Colonic mucosa (tissue), 4 donors: ENCODE measurements around the gene LRRC26. TPM values are rescaled to one million over a fixed set of nuclear protein-coding genes. Genes with fewer than 3 reads are reported as not detected.

Source experiments
- DNase-seq: peaks from one replicate; pipeline ENCODE4 v3.0.0-alpha.2; 2020
- H3K27ac ChIP-seq: fragments of 200-600 bp; one replicate; pipeline ENCODE4 v1.8.0; 2021
- H3K27me3 ChIP-seq: fragments of 200-600 bp; one replicate; pipeline ENCODE4 v1.8.0; 2021
- H3K36me3 ChIP-seq: fragments of 200-600 bp; one replicate; pipeline ENCODE4 v1.8.0; 2021
- H3K4me1 ChIP-seq: fragments of 200-600 bp; one replicate; pipeline ENCODE4 v1.8.0; 2021; ENCODE audit warnings: mild to moderate bottlenecking
- H3K4me3 ChIP-seq: fragments of 200-600 bp; one replicate; pipeline ENCODE4 v1.8.0; 2021
- H3K9ac ChIP-seq, 2 donors: one replicate each; pipeline ENCODE4 v1.7.0; 2013; ENCODE audit warnings: control low read depth in 2 of 2, low read depth in 2 of 2, low read length in 2 of 2
- H3K9me3 ChIP-seq: fragments of 200-600 bp; one replicate; pipeline ENCODE4 v1.8.0; 2021
- intact Hi-C: fragments of 100-400 bp; cut with DNase I; formaldehyde crosslinking; loops from one replicate; pipeline ENCODE4 v1.14.1; 2022
- total RNA-seq, 2 donors: library from RNA; stranded (reverse); fragmentation: NEBNext Ultra II Directional in 1 of 2; extraction: Animal tissue kit (Norgen Biotek cat#: 25700) in 1 of 2; gene quantifications; one replicate each; pipeline ENCODE4 v1.2.1, GENCODE V29; 2021
- TF ChIP-seq, protein P1 (sequence below): fragments of 200-600 bp; IDR thresholded peaks from one replicate; pipeline ENCODE4 v1.8.0; 2022; ENCODE audit warnings: antibody characterized with exemption, mild to moderate bottlenecking
- donor health status: healthy.
- donor health status: DM: no; HTN: no; CAD: no.
- donor health status: DM: no; HTN: no; CAD: no.

The LRRC26 gene
- total RNA-seq, 2 donors from 2014 or later, result 64.6 to 95.8 TPM

DNA sequence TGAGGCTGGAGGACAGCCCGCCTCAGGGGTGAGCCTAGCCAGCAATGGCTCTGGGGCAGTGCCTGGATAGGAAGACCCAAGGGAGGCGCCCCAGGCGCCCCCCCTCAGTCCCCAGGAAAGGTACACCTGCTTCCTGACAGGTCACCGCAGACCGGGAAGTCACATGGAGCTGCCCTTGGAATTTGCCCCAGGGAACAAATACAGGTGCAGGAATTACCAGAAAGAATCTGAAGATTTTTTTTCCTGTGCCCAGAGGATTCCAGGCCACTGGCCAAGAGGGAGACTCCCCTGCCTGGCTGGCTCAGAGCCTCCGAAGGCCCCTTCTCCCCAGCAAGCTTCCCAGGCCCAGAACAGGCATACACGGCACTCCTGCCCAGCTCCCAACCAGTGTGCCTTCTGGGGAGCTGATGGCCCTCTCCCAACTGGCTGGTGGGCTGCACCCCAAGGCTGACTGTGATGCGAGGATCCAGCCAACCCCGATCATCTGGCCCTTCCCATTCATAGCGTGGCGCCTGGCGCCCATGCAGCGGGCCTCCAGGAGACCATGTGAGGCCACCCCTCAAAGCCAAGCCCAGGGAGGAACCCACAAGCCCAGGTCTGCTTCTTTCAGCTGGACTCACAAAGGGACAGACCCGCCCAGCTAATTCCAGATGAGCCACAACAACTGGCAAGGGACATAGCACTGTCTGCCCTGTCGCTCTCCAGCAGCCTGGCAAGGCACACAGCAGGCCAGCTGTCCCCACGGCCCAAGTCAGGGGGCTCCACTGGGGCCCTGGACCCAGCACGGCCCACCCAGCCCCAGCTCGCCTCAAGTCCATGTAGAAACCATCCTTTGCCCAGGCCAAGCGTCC, 28.4 kb upstream of the LRRC26 start:
- peak; percentile 91 for DNase-seq
- Histone ChIP-seq H3K27ac (peak overlapping the region; percentile 90), H3K4me1 (peaks cover 33% of the 10 kb centered on the region), H3K27me3 (no peaks in the 10 kb centered on the region), H3K36me3 (no peaks in the 10 kb centered on the region), H3K9ac (peak overlapping the region; percentile 87 to 92), H3K9me3 (no peaks in the 10 kb centered on the region), H3K4me3 (peak overlapping the region; percentile 50)
- intact Hi-C loops, result no loop called here
- TF ChIP-seq, protein P1, sequence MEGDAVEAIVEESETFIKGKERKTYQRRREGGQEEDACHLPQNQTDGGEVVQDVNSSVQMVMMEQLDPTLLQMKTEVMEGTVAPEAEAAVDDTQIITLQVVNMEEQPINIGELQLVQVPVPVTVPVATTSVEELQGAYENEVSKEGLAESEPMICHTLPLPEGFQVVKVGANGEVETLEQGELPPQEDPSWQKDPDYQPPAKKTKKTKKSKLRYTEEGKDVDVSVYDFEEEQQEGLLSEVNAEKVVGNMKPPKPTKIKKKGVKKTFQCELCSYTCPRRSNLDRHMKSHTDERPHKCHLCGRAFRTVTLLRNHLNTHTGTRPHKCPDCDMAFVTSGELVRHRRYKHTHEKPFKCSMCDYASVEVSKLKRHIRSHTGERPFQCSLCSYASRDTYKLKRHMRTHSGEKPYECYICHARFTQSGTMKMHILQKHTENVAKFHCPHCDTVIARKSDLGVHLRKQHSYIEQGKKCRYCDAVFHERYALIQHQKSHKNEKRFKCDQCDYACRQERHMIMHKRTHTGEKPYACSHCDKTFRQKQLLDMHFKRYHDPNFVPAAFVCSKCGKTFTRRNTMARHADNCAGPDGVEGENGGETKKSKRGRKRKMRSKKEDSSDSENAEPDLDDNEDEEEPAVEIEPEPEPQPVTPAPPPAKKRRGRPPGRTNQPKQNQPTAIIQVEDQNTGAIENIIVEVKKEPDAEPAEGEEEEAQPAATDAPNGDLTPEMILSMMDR, result no peak

DNA sequence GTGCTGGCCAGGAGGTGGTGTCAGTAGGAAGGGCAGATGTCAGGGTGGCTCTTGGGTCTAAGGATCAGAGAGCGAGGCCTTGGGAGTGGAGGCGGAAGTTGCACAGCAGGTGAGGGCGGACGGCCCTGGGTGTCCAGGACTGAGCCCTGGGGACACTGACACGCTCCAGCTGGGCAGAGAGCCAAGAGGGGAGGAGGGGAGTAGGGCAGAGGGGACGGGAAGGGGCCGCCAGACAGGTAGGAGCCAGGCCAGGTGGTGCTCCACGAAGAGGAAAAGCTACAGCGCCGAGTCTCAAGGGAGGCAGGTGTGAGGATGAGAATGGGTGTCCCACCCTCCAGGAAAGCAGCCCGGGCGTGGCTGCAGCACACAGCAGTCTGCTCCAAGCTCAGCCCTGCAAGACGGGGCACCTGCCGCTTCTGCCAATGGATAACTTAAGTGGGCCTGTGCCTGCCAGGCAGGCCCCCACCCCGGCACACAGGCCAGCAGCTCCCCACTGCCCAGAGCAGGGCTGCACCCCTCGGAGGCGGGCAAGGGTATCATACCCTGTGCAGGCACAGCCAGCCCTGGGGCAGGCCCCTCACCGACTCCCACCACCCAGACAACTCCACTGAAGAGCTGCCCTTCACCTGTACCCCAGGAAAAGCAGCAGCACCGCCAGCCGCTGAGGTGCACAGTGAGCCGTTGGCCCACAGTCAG, 25.8 kb upstream of the LRRC26 start:
- H3K4me1 ChIP-seq, result peaks cover 29% of the 10 kb centered on the region
- intact Hi-C loops, result no loop called here
- H3K4me3 ChIP-seq, result peak overlapping the region; percentile 50

DNA sequence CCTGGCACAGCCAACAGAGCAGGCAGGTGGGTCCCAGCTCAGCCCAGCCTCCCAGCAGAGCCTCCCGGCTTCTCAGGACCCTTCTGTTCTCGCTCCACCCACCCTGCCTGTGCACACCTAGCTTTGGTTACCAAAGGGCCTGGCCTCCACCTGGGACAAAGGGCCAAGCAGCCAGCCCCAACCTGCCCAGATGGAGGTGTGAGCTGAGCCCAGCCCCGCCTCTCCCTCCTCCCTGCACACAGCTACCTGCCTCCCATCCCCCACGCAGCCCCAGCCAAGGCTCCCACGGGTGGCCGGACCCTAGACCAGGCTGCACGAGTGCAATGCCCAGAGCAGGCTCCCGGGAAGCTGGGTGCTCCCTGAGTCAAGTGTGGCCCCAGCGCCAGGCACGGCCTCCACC, 25.1 kb upstream of the LRRC26 start:
- Histone ChIP-seq H3K9ac (peak overlapping the region; percentile 54 to 86), H3K9me3 (no peaks in the 10 kb centered on the region), H3K27me3 (no peaks in the 10 kb centered on the region), H3K4me1 (peaks cover 37% of the 10 kb centered on the region), H3K4me3 (peak overlapping the region; percentile 21), H3K36me3 (no peaks in the 10 kb centered on the region), H3K27ac (peak overlapping the region; percentile 90)
- TF ChIP-seq, protein P1, result no peak
- peak; percentile 84 for DNase-seq
- intact Hi-C loops, result no loop called here

More for the DNA sequence above, 25.8 kb upstream of the LRRC26 start:
- DNase-seq, result peak; percentile 96
- Histone ChIP-seq H3K9me3 (no peaks in the 10 kb centered on the region), H3K27me3 (no peaks in the 10 kb centered on the region), H3K9ac (peak overlapping the region; percentile 73 to 86), H3K36me3 (no peaks in the 10 kb centered on the region), H3K27ac (peak overlapping the region; percentile 90)
- TF ChIP-seq, protein P1, result no peak

DNA sequence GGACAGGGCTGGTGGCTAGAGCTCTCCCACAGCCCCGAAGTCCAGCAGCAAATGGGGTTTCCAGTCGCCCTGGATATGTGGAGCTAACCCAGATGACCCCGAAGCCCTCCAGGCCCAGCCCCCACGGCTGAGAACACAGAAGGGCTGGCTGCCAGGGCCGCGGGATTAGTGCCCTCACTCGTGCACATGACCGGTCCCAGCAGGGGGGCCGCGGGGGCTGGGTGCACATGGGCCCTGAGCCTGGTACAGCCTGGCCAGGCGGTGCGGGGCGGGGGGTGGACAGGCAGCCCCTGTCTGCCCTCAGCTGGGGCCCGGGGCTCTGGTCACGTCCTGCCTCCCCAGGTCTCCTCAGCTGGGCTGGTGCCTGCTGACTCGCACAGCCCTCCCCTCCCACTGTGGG, 24.5 kb upstream of the LRRC26 start:
- Histone ChIP-seq H3K36me3 (no peaks in the 10 kb centered on the region), H3K4me3 (peak overlapping the region; percentile 21), H3K27ac (peak overlapping the region; percentile 90), H3K27me3 (no peaks in the 10 kb centered on the region), H3K9me3 (no peaks in the 10 kb centered on the region), H3K4me1 (peaks cover 42% of the 10 kb centered on the region), H3K9ac (peak overlapping the region; percentile 54 to 86)
- TF ChIP-seq, protein P1, result no peak
- DNase-seq, result no peak
- intact Hi-C loops, result no loop called here

DNA sequence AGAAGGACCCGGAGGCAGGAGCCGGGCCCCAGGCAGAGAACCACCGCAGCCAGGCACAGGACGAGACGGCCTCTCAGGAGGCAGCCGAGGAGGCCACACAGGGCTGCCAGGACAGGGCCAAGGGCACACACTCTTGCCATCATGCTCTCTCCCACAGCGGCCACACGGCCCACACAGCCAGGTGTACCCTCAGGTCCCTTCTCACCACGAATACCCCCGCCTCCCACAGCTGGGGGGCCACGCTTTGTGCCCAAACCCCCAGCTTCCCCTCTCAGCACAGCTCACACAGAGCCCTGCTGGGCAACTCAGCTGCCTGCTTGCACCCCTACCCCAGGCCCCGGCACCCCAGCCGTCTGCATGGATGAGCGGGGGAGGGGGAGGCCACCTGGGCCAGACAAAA, 23.9 kb upstream of the LRRC26 start:
- no peak for DNase-seq
- Histone ChIP-seq H3K9ac (peak overlapping the region in 1 of 2 donors; percentile 86), H3K36me3 (no peaks in the 10 kb centered on the region), H3K4me1 (peaks cover 46% of the 10 kb centered on the region), H3K9me3 (no peaks in the 10 kb centered on the region), H3K27ac (peak overlapping the region; percentile 90), H3K27me3 (no peaks in the 10 kb centered on the region), H3K4me3 (no peak overlapping the region)
- intact Hi-C loops, result no loop called here
- TF ChIP-seq, protein P1, result no peak
